Choroid plexus epithelial cell (primary cell): ENCODE data around the gene FAM240B.

Experiments used
- DNase-seq: peaks from one replicate; pipeline ENCODE4 v3.0.0-alpha.2; 2010; ENCODE audit warnings: low read depth
- H3K4me3 ChIP-seq: 2 replicates; pipeline ENCODE4 v1.5.1; 2011; ENCODE audit warnings: low read depth, mild to moderate bottlenecking, control low read depth, low read length, moderate library complexity
- CTCF ChIP-seq: conservative IDR thresholded peaks from 2 replicates; pipeline ENCODE4 v1.5.1; 2011; ENCODE audit warnings: low read depth, mild to moderate bottlenecking, control low read depth, inconsistent platforms, low read length, moderate library complexity

Gene FAM240B

DNA sequence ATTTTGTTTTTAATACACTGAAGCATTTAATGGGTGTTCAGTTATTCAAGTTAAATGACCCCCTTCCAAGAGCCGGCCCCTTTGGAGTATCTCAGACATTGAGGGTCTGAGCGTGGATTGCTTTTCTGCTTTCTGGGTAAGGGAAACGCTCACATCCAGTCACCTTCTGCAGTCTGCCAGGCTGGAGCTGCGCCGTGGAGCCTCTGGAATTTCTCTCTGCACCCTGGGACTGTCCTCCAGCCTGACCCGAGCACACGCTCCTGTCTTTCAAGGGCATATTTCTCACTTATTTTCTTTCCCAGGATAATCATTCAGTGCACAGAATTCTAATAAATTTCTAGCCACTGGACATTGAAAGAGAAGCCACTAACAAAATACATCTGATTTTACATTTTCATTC, 13.4 kb downstream of the FAM240B start:
- no peak for TF ChIP-seq CTCF
- H3K4me3 ChIP-seq: no peak overlapping the region
- DNase-seq: no peak

DNA sequence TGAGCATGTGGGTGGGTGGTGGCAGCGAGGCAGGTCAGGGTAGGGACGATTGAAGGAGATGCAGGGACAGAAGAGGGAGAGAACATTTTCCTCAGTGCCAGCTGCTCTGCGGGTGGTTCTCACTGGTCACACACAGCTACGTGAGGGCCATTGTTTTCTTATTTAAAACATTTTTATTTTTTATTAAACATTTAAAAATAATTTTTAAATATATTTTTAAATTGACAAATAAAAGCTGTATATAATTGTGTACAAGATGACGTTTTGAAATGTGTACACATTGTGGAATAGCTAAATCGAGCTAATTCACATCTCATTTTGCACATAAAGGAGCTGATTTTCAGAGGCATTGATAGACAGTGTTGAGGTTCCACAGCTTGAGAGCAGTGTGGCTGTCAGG, 14.0 kb downstream of the FAM240B start:
- H3K4me3 ChIP-seq: no peak overlapping the region
- no peak for TF ChIP-seq CTCF
- no peak for DNase-seq

DNA sequence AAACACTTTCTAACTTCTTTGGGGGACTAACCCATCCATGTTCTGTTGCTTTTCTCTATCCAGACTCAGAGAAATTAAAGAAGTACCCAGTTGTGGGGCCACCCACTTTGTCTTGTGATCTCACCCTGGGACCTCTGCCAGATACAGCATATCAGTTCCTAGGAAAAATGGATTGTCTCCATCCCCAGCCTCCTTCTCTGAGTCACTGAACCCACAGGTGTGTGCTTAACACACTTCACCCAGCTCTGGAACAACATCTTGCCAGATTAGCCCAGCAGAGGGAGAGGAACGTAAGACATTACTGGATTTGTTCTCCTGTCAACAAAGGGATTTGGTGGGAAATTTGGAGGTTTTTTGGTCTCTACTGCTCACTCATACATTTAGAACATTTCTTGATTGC, 19.2 kb downstream of the FAM240B start:
- DNase-seq: peak; percentile 72
- no peak overlapping the region for H3K4me3 ChIP-seq
- TF ChIP-seq CTCF: peak; percentile 42

DNA sequence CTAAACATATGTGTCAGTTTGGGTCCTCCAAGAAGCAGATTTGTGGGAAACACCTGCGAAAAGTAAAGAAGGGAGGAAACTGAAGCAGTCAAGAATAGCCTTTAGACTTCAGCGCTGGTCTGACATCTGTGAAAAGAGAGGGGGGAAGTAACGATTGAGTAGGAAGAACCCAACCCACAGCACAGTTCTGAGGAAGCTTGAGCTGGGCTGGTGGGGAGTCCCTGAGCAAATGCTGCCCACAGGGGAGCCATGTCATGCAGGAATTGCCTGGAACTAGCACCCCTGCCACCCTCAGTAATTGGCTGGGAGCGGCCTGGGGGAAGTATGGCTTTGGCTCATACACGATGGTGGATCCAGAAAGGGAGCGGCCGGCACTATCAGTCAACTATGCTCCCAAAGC, 20.6 kb downstream of the FAM240B start:
- no peak for TF ChIP-seq CTCF
- no peak for DNase-seq
- H3K4me3 ChIP-seq: no peak overlapping the region

- H3K4me3 ChIP-seq: no peak overlapping the region
- DNase-seq: no peak
- TF ChIP-seq CTCF: no peak
Measured at GRCh38 chr9:38697776-38698300, 22.1 kb downstream of the FAM240B start.

DNA sequence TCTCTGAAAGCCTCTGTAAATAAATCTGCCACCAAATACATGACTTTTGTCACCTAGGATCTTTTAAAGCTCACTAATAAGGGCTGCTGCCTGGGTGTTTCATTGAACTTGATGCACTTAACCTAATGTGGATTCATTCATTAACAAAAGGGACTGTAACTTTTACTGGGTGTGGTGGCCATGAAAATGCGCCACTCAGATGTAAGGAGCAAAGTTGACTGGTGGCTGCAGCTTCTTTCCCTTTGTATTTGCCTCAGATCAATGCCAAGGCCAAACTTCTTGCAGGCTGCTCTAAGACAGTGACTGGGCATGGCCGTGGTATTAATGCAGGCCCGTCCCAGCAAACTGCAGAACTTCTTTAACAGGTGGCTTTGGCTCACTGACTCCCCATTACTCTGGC, 22.9 kb downstream of the FAM240B start:
- TF ChIP-seq CTCF: no peak
- no peak overlapping the region for H3K4me3 ChIP-seq
- no peak for DNase-seq

DNA sequence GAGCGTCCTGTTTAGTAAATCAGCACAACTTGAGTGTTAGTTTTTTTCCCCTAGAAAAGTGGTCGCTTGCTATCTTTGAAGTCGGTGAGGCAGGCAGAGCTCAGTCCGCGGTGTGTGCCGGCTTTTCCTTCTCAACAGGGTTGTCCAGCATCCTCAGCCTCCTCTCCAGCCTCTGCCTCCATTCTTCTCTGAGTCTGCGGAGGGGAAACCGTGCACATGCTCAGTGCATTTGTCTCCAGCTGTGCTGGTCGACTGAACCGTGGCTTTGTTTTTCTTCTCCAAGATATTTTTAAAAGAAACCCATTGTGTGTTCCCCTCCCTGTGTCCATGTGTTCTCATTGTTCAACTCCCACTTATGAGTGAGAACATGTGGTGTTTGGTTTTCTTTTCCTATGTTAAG, 25.3 kb downstream of the FAM240B start:
- DNase-seq: no peak
- no peak for TF ChIP-seq CTCF
- H3K4me3 ChIP-seq: no peak overlapping the region
